Common myeloid progenitor, CD34-positive (primary cell): ENCODE data around the gene GPC5.

ENCODE experiments used
- CTCF ChIA-PET: fragments of 350-600 bp; sonication (Branson Sonifier 250); formaldehyde crosslinking; loops from one replicate; lab custom pipeline; 2021; ENCODE audit warnings: antibody characterized with exemption; lab: Charles Lee
- POLR2A ChIA-PET: fragments of 350-600 bp; sonication (Branson Sonifier 250); formaldehyde crosslinking; loops from one replicate; lab custom pipeline; 2021; ENCODE audit warnings: antibody characterized with exemption; lab: Charles Lee
- DNase-seq, 3 donors: peaks; one replicate each; pipeline versions ENCODE4 v3.0.0 to v3.0.0-alpha.2; 2013
- H3K27ac ChIP-seq, 2 experiments: 1 replicate in 1 of 2; 2 replicates in 1 of 2; pipeline ENCODE4 v1.7.0; 2013; ENCODE audit warnings: inconsistent platforms in 2 of 2, low read length in 2 of 2, mild to moderate bottlenecking in 2 of 2, low read depth in 1 of 2, moderate library complexity in 1 of 2; ENCODE audit not compliant: severe bottlenecking in 2 of 2, insufficient read depth in 1 of 2, poor library complexity in 1 of 2
- H3K27me3 ChIP-seq, 5 experiments: replicated peaks in 2 of 5; 1 replicate in 3 of 5; 2 replicates in 2 of 5; pipeline versions ENCODE4 v1.6.1 to v1.7.0; 2013; ENCODE audit warnings: low read length in 4 of 5, mild to moderate bottlenecking in 2 of 5, moderate library complexity in 2 of 5, inconsistent platforms in 1 of 5; ENCODE audit not compliant: insufficient read depth in 5 of 5, control insufficient read depth in 4 of 5
- H3K36me3 ChIP-seq, 4 experiments: 1 replicate in 2 of 4; 2 replicates in 2 of 4; pipeline versions ENCODE4 v1.6.1 to v1.7.0; 2013; ENCODE audit warnings: low read length in 3 of 4, control low read depth in 1 of 4, mild to moderate bottlenecking in 1 of 4; ENCODE audit not compliant: control insufficient read depth in 4 of 4, insufficient read depth in 4 of 4
- H3K4me1 ChIP-seq, 4 experiments: 1 replicate in 3 of 4; 2 replicates in 1 of 4; pipeline versions ENCODE4 v1.6.1 to v1.7.1; 2013; ENCODE audit warnings: low read length in 3 of 4, mild to moderate bottlenecking in 3 of 4, control low read depth in 1 of 4, inconsistent platforms in 1 of 4, moderate library complexity in 1 of 4; ENCODE audit not compliant: control insufficient read depth in 4 of 4, insufficient read depth in 4 of 4; ENCODE audit errors: control extremely low read depth in 1 of 4
- H3K4me3 ChIP-seq, 7 experiments: 1 replicate in 4 of 7; 2 replicates in 3 of 7; pipeline versions ENCODE4 v1.5.1 to v1.7.0; 2013; ENCODE audit warnings: mild to moderate bottlenecking in 7 of 7, low read length in 6 of 7, moderate library complexity in 6 of 7, inconsistent platforms in 2 of 7, low read depth in 2 of 7, control low read depth in 1 of 7; ENCODE audit not compliant: insufficient read depth in 4 of 7, control insufficient read depth in 1 of 7; ENCODE audit errors: extremely low read depth in 1 of 7
- H3K9me3 ChIP-seq, 5 experiments: 1 replicate in 4 of 5; 2 replicates in 1 of 5; pipeline versions ENCODE4 v1.6.1 to v1.7.1; 2013; ENCODE audit warnings: low read length in 4 of 5, mild to moderate bottlenecking in 2 of 5, inconsistent platforms in 1 of 5, low read depth in 1 of 5, moderate library complexity in 1 of 5; ENCODE audit not compliant: control insufficient read depth in 4 of 5, insufficient read depth in 2 of 5; ENCODE audit errors: control extremely low read depth in 1 of 5
- WGBS: methylation state at CpG from one replicate; pipeline ENCODE4 v1.1.5; 2013; ENCODE audit not compliant: insufficient coverage; 5-methylcytosine and 5-hydroxymethylcytosine counted together

The GPC5 gene

DNA sequence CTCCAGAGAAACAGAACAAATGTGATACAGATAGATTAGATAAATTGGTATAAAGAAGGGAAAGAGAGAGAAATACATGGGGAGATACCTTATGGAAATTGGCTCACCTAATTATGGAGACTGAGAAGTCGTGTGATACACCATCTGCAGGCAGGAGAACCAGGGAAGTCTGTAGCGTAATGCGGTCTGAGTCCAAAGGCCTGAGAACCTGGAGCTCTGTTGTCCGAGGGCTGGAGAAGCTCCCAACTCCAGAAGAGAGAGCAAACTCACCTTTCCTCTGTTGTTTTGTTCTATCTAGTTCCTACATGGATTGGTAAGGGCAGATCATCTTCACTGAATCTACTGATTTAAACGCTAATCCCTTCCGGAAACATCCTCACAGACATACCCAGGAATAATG is 1179.9 kb downstream of the GPC5 start:
- H3K4me3 ChIP-seq: no peak overlapping the region
- ChIA-PET POLR2A (no interaction called here), CTCF (no interaction called here)
- no peaks in the 10 kb centered on the region for H3K27me3 ChIP-seq
- H3K27ac ChIP-seq: no peak overlapping the region
- H3K4me1 ChIP-seq: no peaks in the 10 kb centered on the region
- 93% methylated on average over 4 of the region's 6 CpGs for WGBS
- H3K9me3 ChIP-seq: peaks cover 0 to 3% (median 0%) of the 10 kb centered on the region in 5 experiments
- H3K36me3 ChIP-seq: no peaks in the 10 kb centered on the region
- no peak for DNase-seq

DNA sequence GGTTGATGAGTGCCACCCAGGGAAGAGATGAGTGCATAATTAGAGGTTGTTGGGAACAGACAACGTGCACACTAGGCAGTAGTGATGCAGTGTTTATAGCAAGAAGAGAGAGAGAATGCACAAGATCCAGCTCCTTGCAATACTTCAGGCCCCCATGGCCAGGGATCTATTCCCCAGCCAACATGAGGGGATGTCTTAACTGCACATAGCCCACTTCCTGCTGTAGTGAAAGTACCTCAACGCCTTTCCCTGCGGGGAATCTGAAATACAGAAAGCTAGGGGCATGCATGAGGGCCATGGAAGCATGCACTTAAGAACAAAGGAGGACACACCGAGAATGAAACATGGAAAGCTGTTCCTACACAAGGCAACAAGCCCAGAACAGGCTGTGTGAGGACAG is 1191.5 kb downstream of the GPC5 start:
- POLR2A ChIA-PET: no interaction called here

DNA sequence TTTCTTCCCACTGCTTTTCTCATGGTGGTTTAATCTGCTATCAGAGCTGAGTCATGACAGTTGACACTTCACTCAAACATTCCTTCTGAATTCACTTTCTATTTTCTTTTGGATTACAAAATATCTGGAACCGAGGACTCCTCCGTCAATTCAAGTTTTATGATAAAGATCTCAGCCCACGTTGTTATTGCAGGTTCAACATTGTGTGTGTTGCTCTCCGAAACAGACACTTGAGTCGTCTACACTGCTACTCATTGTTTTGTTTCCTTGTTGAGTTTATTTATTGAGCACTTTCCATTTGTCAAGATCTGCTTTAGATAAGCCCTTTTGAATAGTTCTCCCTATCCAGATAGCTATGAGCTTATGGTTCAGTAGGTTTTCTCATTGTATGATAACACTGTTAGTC is 1192.1 kb downstream of the GPC5 start:
- Histone ChIP-seq H3K27ac (no peak overlapping the region), H3K36me3 (no peaks in the 10 kb centered on the region), H3K4me1 (no peaks in the 10 kb centered on the region), H3K27me3 (no peaks in the 10 kb centered on the region), H3K9me3 (peaks cover 0 to 2% (median 0%) of the 10 kb centered on the region in 5 experiments), H3K4me3 (no peak overlapping the region)
- ChIA-PET CTCF (no interaction called here), POLR2A (no interaction called here)
- DNase-seq: no peak
- WGBS: 55% methylated on average over 5 of the region's 5 CpGs

More for the DNA sequence above, 1191.5 kb downstream of the GPC5 start:
- H3K36me3 ChIP-seq: no peaks in the 10 kb centered on the region
- H3K27ac ChIP-seq: no peak overlapping the region
- H3K9me3 ChIP-seq: peaks cover 0 to 5% (median 0%) of the 10 kb centered on the region in 5 experiments
- CTCF ChIA-PET: no interaction called here
- DNase-seq: no peak
- 90% methylated on average over 3 of the region's 4 CpGs for WGBS
- H3K4me3 ChIP-seq: no peak overlapping the region
- no peaks in the 10 kb centered on the region for H3K4me1 ChIP-seq
- H3K27me3 ChIP-seq: no peaks in the 10 kb centered on the region

DNA sequence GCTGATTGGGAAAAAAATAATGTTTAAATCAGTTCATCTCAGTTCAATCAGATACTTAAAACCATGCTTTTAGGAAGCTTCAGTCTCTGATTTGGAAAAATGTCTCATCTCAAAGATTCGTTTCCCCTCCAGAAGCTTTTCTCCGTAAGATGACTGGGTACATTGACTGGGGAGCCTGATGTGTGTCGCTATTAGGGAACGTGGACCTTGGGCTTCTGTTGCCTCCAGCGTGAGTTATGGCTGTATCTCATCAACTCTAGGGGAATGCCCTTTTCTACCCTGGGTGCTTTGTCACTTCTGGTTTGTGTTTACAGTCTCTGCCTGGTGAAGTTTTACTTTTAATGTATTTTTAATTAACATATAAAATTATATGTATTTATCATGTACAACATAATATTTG is 1192.7 kb downstream of the GPC5 start:
- ChIA-PET POLR2A (no interaction called here), CTCF (no interaction called here)
- Histone ChIP-seq H3K4me1 (no peaks in the 10 kb centered on the region), H3K36me3 (no peaks in the 10 kb centered on the region), H3K9me3 (peaks cover 0 to 2% (median 0%) of the 10 kb centered on the region in 5 experiments), H3K4me3 (no peak overlapping the region), H3K27ac (no peak overlapping the region), H3K27me3 (no peaks in the 10 kb centered on the region)
- no peak for DNase-seq
- 92% methylated on average over 4 of the region's 5 CpGs for WGBS

DNA sequence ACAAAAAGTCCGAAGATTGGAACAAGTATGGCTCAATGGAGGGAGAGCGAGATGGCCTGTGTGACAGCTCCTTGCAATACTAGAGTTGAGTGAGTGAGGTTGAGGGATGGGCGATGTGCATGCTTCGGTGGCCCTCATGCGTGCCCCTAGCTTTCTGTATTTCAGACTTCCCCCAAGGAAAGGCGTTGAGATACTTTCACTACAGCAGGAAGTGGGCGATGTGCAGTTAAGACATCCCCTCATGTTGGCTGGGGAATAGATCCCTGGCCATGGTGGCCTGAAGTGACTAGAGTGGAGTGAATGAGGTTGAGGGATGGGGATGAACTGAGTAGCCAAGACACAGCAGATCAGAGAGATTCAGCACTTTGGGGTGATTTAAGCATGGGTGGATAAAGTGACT is 1194.3 kb downstream of the GPC5 start:
- ChIA-PET POLR2A (no interaction called here), CTCF (no interaction called here)
- H3K4me1 ChIP-seq: no peaks in the 10 kb centered on the region
- no peak overlapping the region for H3K4me3 ChIP-seq
- H3K36me3 ChIP-seq: no peaks in the 10 kb centered on the region
- no peak for DNase-seq
- peaks cover 0 to 2% (median 0%) of the 10 kb centered on the region in 5 experiments for H3K9me3 ChIP-seq
- no peaks in the 10 kb centered on the region for H3K27me3 ChIP-seq
- 93% methylated on average over 7 of the region's 7 CpGs for WGBS
- no peak overlapping the region for H3K27ac ChIP-seq

DNA sequence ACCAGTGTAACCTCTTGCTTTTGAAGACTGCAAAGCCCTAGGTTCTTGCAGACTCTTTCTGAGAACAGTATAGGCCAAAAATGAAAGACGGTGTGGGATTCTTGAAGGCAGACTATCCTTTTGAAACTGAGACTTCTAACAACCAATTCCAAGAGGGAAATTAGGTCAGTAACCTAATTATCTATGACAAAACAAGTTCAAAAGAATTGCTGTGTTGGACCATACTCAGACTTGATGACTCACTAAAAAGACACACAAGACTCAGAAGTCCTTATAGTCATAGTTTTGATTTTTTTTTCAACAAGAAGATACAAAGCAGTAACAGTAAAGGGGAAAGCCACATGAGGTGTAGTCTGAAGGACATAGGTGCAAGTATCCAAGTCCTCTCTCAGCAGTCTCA is 1204.1 kb downstream of the GPC5 start:
- Histone ChIP-seq H3K4me1 (no peaks in the 10 kb centered on the region), H3K27ac (no peak overlapping the region), H3K27me3 (no peaks in the 10 kb centered on the region), H3K9me3 (no peaks in the 10 kb centered on the region), H3K36me3 (no peaks in the 10 kb centered on the region), H3K4me3 (no peak overlapping the region)
- no peak for DNase-seq
- CTCF ChIA-PET: no interaction called here
- POLR2A ChIA-PET: interaction anchor here (0.6 kb wide), 1 partner anchor 27 kb away, joined by 4 read pairs; no protein-coding TSS in a partner anchor
- no CpG with 5 or more reads among the region's 1 CpG for WGBS

DNA sequence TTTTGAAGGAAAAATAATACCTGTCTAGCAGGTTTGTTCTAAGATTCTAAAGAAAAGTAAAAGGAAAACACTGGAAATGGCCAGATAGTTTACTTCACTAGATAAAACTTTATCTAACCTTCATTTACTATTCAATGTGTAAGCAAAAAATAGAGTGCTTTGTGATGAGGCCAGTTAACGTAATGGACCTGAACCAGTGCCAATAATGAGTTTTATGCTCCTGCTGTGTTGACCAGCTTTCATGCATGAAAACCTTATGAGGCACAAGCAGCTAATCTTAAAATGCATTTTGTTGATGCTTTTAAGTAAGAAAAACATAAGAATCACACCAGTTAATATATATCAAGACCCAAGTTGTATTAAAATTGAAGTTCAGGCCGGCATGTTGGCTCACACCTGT is 1211.0 kb downstream of the GPC5 start:
- CTCF ChIA-PET: no interaction called here
- WGBS: 100% methylated on average over 2 of the region's 2 CpGs

More for the DNA sequence above, 1211.0 kb downstream of the GPC5 start:
- no peaks in the 10 kb centered on the region for H3K36me3 ChIP-seq
- H3K27me3 ChIP-seq: no peaks in the 10 kb centered on the region
- H3K27ac ChIP-seq: no peak overlapping the region
- DNase-seq: no peak
- no peaks in the 10 kb centered on the region for H3K4me1 ChIP-seq
- H3K9me3 ChIP-seq: no peaks in the 10 kb centered on the region
- H3K4me3 ChIP-seq: no peak overlapping the region
- POLR2A ChIA-PET: no interaction called here
